ENCODE data around the gene LDAF1.
"Not testable (repeated sequence)": the region's sequence is repeated elsewhere in the genome, so short reads cannot be mapped to it uniquely, and the experiment has no call there.

LDAF1 gene

GRCh38 chr16:21150375-21151001 is 8.0 kb upstream of the LDAF1 start, which contains the start of gene DNAH3:
TSS of gene DNAH3 (minus strand) at chr16:21150846. CDS start at chr16:21150319, 527 bp downstream.
- Histone ChIP-seq H3K9me3 (ENCODE audit: control insufficient read depth, insufficient read depth, low read length) (no peaks in the 10 kb centered on the region), H3K9ac (ENCODE audit: low read depth, low read length) (no peak within 1 kb of the TSS), H3K4me1 (ENCODE audit: control insufficient read depth, insufficient read depth, low read length) (no peaks in the 10 kb centered on the region), H3K27me3 (ENCODE audit: control insufficient read depth, insufficient read depth, low read length) (no peaks in the 10 kb centered on the region), H3K27ac (ENCODE audit: low read depth, low read length) (no peak within 1 kb of the TSS), H3K36me3 (ENCODE audit: control insufficient read depth, insufficient read depth, low read length) (no peaks in the 10 kb centered on the region), H3K4me3 (ENCODE audit: low read depth, low read length) (no peak within 1 kb of the TSS)

- not testable (repeated sequence) for H3K9me3 ChIP-seq (ENCODE audit: control insufficient read depth, insufficient read depth, low read length); H3K4me1 ChIP-seq (ENCODE audit: control insufficient read depth, insufficient read depth, low read length); H3K36me3 ChIP-seq (ENCODE audit: control insufficient read depth, insufficient read depth, low read length); H3K27me3 ChIP-seq (ENCODE audit: control insufficient read depth, insufficient read depth, low read length); H3K9ac ChIP-seq (ENCODE audit: low read depth, low read length); H3K4me3 ChIP-seq (ENCODE audit: low read depth, low read length); H3K27ac ChIP-seq (ENCODE audit: low read depth, low read length)
Observed at GRCh38 chr16:21152160-21153030, 6.1 kb upstream of the LDAF1 start.

GRCh38 chr16:21153124-21153729 is 5.2 kb upstream of the LDAF1 start:
- H3K9me3 ChIP-seq (ENCODE audit: control insufficient read depth, insufficient read depth, low read length); H3K36me3 ChIP-seq (ENCODE audit: control insufficient read depth, insufficient read depth, low read length); H3K27ac ChIP-seq (ENCODE audit: low read depth, low read length); H3K4me3 ChIP-seq (ENCODE audit: low read depth, low read length); H3K4me1 ChIP-seq (ENCODE audit: control insufficient read depth, insufficient read depth, low read length); H3K27me3 ChIP-seq (ENCODE audit: control insufficient read depth, insufficient read depth, low read length); H3K9ac ChIP-seq (ENCODE audit: low read depth, low read length): not testable (repeated sequence)

- not testable (repeated sequence) for H3K4me3 ChIP-seq (ENCODE audit: low read depth, low read length); H3K27me3 ChIP-seq (ENCODE audit: control insufficient read depth, insufficient read depth, low read length); H3K27ac ChIP-seq (ENCODE audit: low read depth, low read length); H3K36me3 ChIP-seq (ENCODE audit: control insufficient read depth, insufficient read depth, low read length); H3K9ac ChIP-seq (ENCODE audit: low read depth, low read length); H3K9me3 ChIP-seq (ENCODE audit: control insufficient read depth, insufficient read depth, low read length)
- peaks cover 14% of the 10 kb centered on the region for H3K4me1 ChIP-seq (ENCODE audit: control insufficient read depth, insufficient read depth, low read length)
Observed at GRCh38 chr16:21156011-21156410, 2.5 kb upstream of the LDAF1 start.

GRCh38 chr16:21156767-21157467 is 1.6 kb upstream of the LDAF1 start:
- H3K4me1 ChIP-seq (ENCODE audit: control insufficient read depth, insufficient read depth, low read length), result peaks cover 14% of the 10 kb centered on the region
- no peak overlapping the region for H3K9ac ChIP-seq (ENCODE audit: low read depth, low read length)
- no peak overlapping the region for H3K27ac ChIP-seq (ENCODE audit: low read depth, low read length)
- H3K4me3 ChIP-seq (ENCODE audit: low read depth, low read length), result no peak overlapping the region
- H3K36me3 ChIP-seq (ENCODE audit: control insufficient read depth, insufficient read depth, low read length), result peaks cover 15% of the 10 kb centered on the region
- no peaks in the 10 kb centered on the region for H3K9me3 ChIP-seq (ENCODE audit: control insufficient read depth, insufficient read depth, low read length)
- H3K27me3 ChIP-seq (ENCODE audit: control insufficient read depth, insufficient read depth, low read length), result peaks cover 9% of the 10 kb centered on the region

GRCh38 chr16:21157632-21158031 is 842 bp upstream of the LDAF1 start:
- no peak overlapping the region for H3K4me3 ChIP-seq (ENCODE audit: low read depth, low read length)
- no peaks in the 10 kb centered on the region for H3K9me3 ChIP-seq (ENCODE audit: control insufficient read depth, insufficient read depth, low read length)
- peaks cover 9% of the 10 kb centered on the region for H3K27me3 ChIP-seq (ENCODE audit: control insufficient read depth, insufficient read depth, low read length)
- peaks cover 14% of the 10 kb centered on the region for H3K4me1 ChIP-seq (ENCODE audit: control insufficient read depth, insufficient read depth, low read length)
- peaks cover 22% of the 10 kb centered on the region for H3K36me3 ChIP-seq (ENCODE audit: control insufficient read depth, insufficient read depth, low read length)
- no peak overlapping the region for H3K27ac ChIP-seq (ENCODE audit: low read depth, low read length)
- H3K9ac ChIP-seq (ENCODE audit: low read depth, low read length), result no peak overlapping the region

GRCh38 chr16:21159281-21159951 is 942 bp downstream of the LDAF1 start:
- H3K4me1 ChIP-seq (ENCODE audit: control insufficient read depth, insufficient read depth, low read length), result peaks cover 14% of the 10 kb centered on the region
- peak overlapping the region; percentile 84 for H3K4me3 ChIP-seq (ENCODE audit: low read depth, low read length)
- H3K9me3 ChIP-seq (ENCODE audit: control insufficient read depth, insufficient read depth, low read length), result no peaks in the 10 kb centered on the region
- H3K9ac ChIP-seq (ENCODE audit: low read depth, low read length), result no peak overlapping the region
- peaks cover 39% of the 10 kb centered on the region for H3K36me3 ChIP-seq (ENCODE audit: control insufficient read depth, insufficient read depth, low read length)
- peaks cover 9% of the 10 kb centered on the region for H3K27me3 ChIP-seq (ENCODE audit: control insufficient read depth, insufficient read depth, low read length)
- peak overlapping the region; percentile 21 for H3K27ac ChIP-seq (ENCODE audit: low read depth, low read length)

GRCh38 chr16:21160276-21160675 is 1.8 kb downstream of the LDAF1 start:
- peaks cover 14% of the 10 kb centered on the region for H3K4me1 ChIP-seq (ENCODE audit: control insufficient read depth, insufficient read depth, low read length)

GRCh38 chr16:21161211-21161610 is 2.7 kb downstream of the LDAF1 start:
- Histone ChIP-seq H3K27me3 (ENCODE audit: control insufficient read depth, insufficient read depth, low read length) (peaks cover 9% of the 10 kb centered on the region), H3K9me3 (ENCODE audit: control insufficient read depth, insufficient read depth, low read length) (no peaks in the 10 kb centered on the region), H3K27ac (ENCODE audit: low read depth, low read length) (no peak overlapping the region), H3K9ac (ENCODE audit: low read depth, low read length) (no peak overlapping the region), H3K4me1 (ENCODE audit: control insufficient read depth, insufficient read depth, low read length) (peaks cover 14% of the 10 kb centered on the region), H3K36me3 (ENCODE audit: control insufficient read depth, insufficient read depth, low read length) (peaks cover 55% of the 10 kb centered on the region), H3K4me3 (ENCODE audit: low read depth, low read length) (no peak overlapping the region)

More at GRCh38 chr16:21160276-21160675, 1.8 kb downstream of the LDAF1 start:
- no peaks in the 10 kb centered on the region for H3K9me3 ChIP-seq (ENCODE audit: control insufficient read depth, insufficient read depth, low read length)
- H3K27ac ChIP-seq (ENCODE audit: low read depth, low read length), result no peak overlapping the region
- peaks cover 47% of the 10 kb centered on the region for H3K36me3 ChIP-seq (ENCODE audit: control insufficient read depth, insufficient read depth, low read length)
- H3K9ac ChIP-seq (ENCODE audit: low read depth, low read length), result no peak overlapping the region
- peak overlapping the region; percentile 84; the same call in 1 of the 2 replicates for H3K4me3 ChIP-seq (ENCODE audit: low read depth, low read length)
- H3K27me3 ChIP-seq (ENCODE audit: control insufficient read depth, insufficient read depth, low read length), result peaks cover 9% of the 10 kb centered on the region

- no peak overlapping the region for H3K27ac ChIP-seq (ENCODE audit: low read depth, low read length)
- no peak overlapping the region for H3K9ac ChIP-seq (ENCODE audit: low read depth, low read length)
- peaks cover 67% of the 10 kb centered on the region for H3K36me3 ChIP-seq (ENCODE audit: control insufficient read depth, insufficient read depth, low read length)
- H3K4me1 ChIP-seq (ENCODE audit: control insufficient read depth, insufficient read depth, low read length), result peaks cover 14% of the 10 kb centered on the region
- peaks cover 6% of the 10 kb centered on the region for H3K27me3 ChIP-seq (ENCODE audit: control insufficient read depth, insufficient read depth, low read length)
- no peak overlapping the region for H3K4me3 ChIP-seq (ENCODE audit: low read depth, low read length)
- H3K9me3 ChIP-seq (ENCODE audit: control insufficient read depth, insufficient read depth, low read length), result no peaks in the 10 kb centered on the region
Observed at GRCh38 chr16:21162661-21163151, 4.2 kb downstream of the LDAF1 start.

All from HUES48 (cell line).